Measurements from ENCODE around the gene MISP. TPM values are rescaled to one million over a fixed set of nuclear protein-coding genes. Genes with fewer than 3 reads are reported as not detected.

The MISP gene
- total and polyA plus RNA-seq, 2 donors (not counting 1 experiment from before 2014, with no cell fraction given), result not detected

DNA sequence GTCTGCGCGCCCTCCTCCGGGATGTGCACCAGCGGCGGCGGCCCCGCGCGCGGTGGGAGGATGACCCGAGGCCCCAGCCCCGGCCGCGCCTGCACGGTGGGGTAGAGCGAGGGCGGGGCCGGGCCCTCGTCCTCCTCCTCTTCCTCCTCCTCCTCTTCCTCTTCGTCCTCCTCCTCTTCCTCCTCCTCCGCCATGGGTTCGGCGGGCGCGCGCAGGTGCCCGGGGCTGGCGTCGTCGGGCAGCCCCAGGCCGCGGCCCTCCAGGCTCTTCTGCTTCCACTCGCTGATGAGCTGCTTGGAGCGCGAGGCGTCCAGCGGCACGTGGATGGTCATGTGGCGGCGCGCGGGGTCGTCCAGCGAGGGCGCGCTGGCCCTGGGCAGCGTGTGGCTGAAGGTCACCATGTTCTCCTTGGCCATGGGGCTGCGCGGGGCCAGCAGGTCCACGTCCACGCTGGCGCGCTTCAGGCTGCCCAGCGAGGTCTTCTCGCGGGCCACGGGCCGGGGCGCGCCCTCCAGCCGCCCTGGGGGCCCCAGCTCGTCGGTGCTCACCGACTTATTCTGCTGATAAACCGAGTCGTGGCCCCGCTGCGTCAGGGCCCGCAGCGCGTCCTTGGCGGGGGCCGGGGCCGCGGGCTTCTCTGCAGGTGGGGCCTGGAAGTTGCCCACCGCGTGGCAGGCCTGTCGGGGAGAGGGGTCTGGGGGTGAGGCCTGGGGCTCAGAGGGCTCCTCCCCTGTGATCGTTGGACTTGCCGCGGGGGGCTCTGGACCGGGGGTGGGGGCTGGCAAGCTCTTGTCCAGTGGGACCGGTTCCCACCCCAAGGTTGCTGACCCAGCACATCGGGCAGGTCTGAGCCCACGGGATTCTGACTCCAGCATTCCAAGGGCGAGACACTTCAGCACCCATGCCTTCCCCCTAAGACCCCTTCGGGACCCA is 62.6 kb downstream of the MISP start:
- no peak for ATAC-seq (ENCODE audit: low read depth)
- Histone ChIP-seq H3K9me3 (ENCODE audit: control extremely low read depth in 1 of 3, control insufficient read depth in 2 of 3, insufficient read depth in 1 of 3, low read length in 2 of 3) (peaks cover 0 to 3% (median 0%) of the 10 kb centered on the region in 3 donors), H3K4me2 (replicated peaks; ENCODE audit: low read depth, low read length, poor library complexity, severe bottlenecking) (no peak overlapping the region), H3K9ac (ENCODE audit: low read length) (no peak overlapping the region), H3K27ac (ENCODE audit: low read length in 2 of 2) (no peak overlapping the region), H3K36me3 (replicated peaks in 1 of 2; ENCODE audit: control extremely low read depth in 1 of 2, control insufficient read depth in 1 of 2, extremely low read depth in 1 of 2, insufficient read depth in 2 of 2, low read length in 1 of 2) (peaks cover 0 to 41% of the 10 kb centered on the region in 2 experiments), H3K4me1 (ENCODE audit: control insufficient read depth in 2 of 2, insufficient read depth in 2 of 2, low read length in 2 of 2) (no peaks in the 10 kb centered on the region), H3K79me2 (ENCODE audit: control insufficient read depth, insufficient read depth, low read length) (peaks cover 4% of the 10 kb centered on the region), H4K20me1 (ENCODE audit: control insufficient read depth, insufficient read depth, low read length, poor library complexity, severe bottlenecking) (peaks cover 41% of the 10 kb centered on the region), H3K4me3 (ENCODE audit: control extremely low read depth in 1 of 5, extremely low read depth in 1 of 5, insufficient read depth in 1 of 5, low read depth in 2 of 5, low read length in 4 of 5) (no peak overlapping the region), H2AFZ (ENCODE audit: insufficient read depth, low read depth, low read length, poor library complexity, severe bottlenecking) (no peak overlapping the region), H3K27me3 (replicated peaks in 1 of 4; ENCODE audit: control extremely low read depth in 1 of 4, control insufficient read depth in 3 of 4, insufficient read depth in 4 of 4, low read length in 3 of 4) (no peaks in the 10 kb centered on the region)
- no peaks in the 10 kb centered on the region for H3K9me3 Mint-ChIP-seq (ENCODE audit: insufficient read depth)
- intact Hi-C loops (cut with micrococcal nuclease), result no loop called here
- CTCF ChIA-PET, result no interaction called here
- H3K27ac Mint-ChIP-seq, result no peak overlapping the region
- 96% methylated on average over 77 of the region's 87 CpGs for WGBS (ENCODE audit: insufficient coverage)
- no peak for DNase-seq
- POLR2A ChIA-PET, result no interaction called here
- no peak for TF ChIP-seq EZH2 (IDR thresholded peaks at IDR 0.05; ENCODE audit: borderline replicate concordance, insufficient read depth, low read depth, low read length, poor library complexity, severe bottlenecking)
- TF ChIP-seq, protein P1, sequence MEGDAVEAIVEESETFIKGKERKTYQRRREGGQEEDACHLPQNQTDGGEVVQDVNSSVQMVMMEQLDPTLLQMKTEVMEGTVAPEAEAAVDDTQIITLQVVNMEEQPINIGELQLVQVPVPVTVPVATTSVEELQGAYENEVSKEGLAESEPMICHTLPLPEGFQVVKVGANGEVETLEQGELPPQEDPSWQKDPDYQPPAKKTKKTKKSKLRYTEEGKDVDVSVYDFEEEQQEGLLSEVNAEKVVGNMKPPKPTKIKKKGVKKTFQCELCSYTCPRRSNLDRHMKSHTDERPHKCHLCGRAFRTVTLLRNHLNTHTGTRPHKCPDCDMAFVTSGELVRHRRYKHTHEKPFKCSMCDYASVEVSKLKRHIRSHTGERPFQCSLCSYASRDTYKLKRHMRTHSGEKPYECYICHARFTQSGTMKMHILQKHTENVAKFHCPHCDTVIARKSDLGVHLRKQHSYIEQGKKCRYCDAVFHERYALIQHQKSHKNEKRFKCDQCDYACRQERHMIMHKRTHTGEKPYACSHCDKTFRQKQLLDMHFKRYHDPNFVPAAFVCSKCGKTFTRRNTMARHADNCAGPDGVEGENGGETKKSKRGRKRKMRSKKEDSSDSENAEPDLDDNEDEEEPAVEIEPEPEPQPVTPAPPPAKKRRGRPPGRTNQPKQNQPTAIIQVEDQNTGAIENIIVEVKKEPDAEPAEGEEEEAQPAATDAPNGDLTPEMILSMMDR (IDR thresholded peaks at IDR 0.05), result no peak
- H3K27me3 Mint-ChIP-seq, result no peaks in the 10 kb centered on the region
- no peak overlapping the region for H3K4me3 Mint-ChIP-seq
- H3K4me1 Mint-ChIP-seq, result no peaks in the 10 kb centered on the region

Small RNA genes within 50 kb of the gene (small RNA-seq; reads per million reads assigned to genes)
- not detected for gene MIR3187 (ENCODE audit: insufficient read length, low read depth, low replicate concordance)

Other genes starting within 250 kb of the MISP start
- gene TPGS1, start 243.6 kb upstream of the MISP start, total RNA-seq, result 29.8 and 33.8 TPM in 2 replicates
- 6.1 and 8.1 TPM in 2 replicates for gene TPGS1, start 243.6 kb upstream of the MISP start, polyA plus RNA-seq
- gene CDC34, start 219.4 kb upstream of the MISP start, total RNA-seq, result 28.4 and 31.1 TPM in 2 replicates
- 25.7 and 26.9 TPM in 2 replicates for gene CDC34, start 219.4 kb upstream of the MISP start, polyA plus RNA-seq
- 0.34 TPM in 1 of 2 replicates, not detected in the other for gene GZMM, start 207.1 kb upstream of the MISP start, total RNA-seq
- 2.1 and 3.2 TPM in 2 replicates for gene GZMM, start 207.1 kb upstream of the MISP start, polyA plus RNA-seq
- 131 and 144 TPM in 2 replicates for gene BSG, start 178.5 kb upstream of the MISP start, total RNA-seq
- gene BSG, start 178.5 kb upstream of the MISP start, polyA plus RNA-seq, result 79.6 and 82.1 TPM in 2 replicates
- gene HCN2, start 161.2 kb upstream of the MISP start, total RNA-seq, result 0.57 and 0.61 TPM in 2 replicates
- gene HCN2, start 161.2 kb upstream of the MISP start, polyA plus RNA-seq, result 0.25 and 0.27 TPM in 2 replicates
- gene POLRMT, start 117.6 kb upstream of the MISP start, total RNA-seq, result 73.2 and 77.8 TPM in 2 replicates
- gene POLRMT, start 117.6 kb upstream of the MISP start, polyA plus RNA-seq, result 98.0 and 106 TPM in 2 replicates
- 2.9 and 3.4 TPM in 2 replicates for gene FGF22, start 111.2 kb upstream of the MISP start, total RNA-seq
- 0.34 and 0.37 TPM in 2 replicates for gene FGF22, start 111.2 kb upstream of the MISP start, polyA plus RNA-seq
- gene RNF126, start 87.9 kb upstream of the MISP start, total RNA-seq, result 74.3 and 88.8 TPM in 2 replicates
- gene RNF126, start 87.9 kb upstream of the MISP start, polyA plus RNA-seq, result 99.6 and 118 TPM in 2 replicates
- gene FSTL3, start 74.7 kb upstream of the MISP start, total RNA-seq, result 5.6 and 5.8 TPM in 2 replicates
- gene FSTL3, start 74.7 kb upstream of the MISP start, polyA plus RNA-seq, result 2.6 and 5.8 TPM in 2 replicates
- not detected in 2 replicates for gene PRSS57, start 55.7 kb upstream of the MISP start, total RNA-seq
- gene PRSS57, start 55.7 kb upstream of the MISP start, polyA plus RNA-seq, result not detected in 2 replicates
- gene PALM, start 42.2 kb upstream of the MISP start, total RNA-seq, result not detected in 2 replicates
- 0.15 and 0.53 TPM in 2 replicates for gene PALM, start 42.2 kb upstream of the MISP start, polyA plus RNA-seq
- gene PTBP1, start 46.3 kb downstream of the MISP start, total RNA-seq, result 304 and 309 TPM in 2 replicates
- gene PTBP1, start 46.3 kb downstream of the MISP start, polyA plus RNA-seq, result 137 and 154 TPM in 2 replicates
- gene PLPPR3, start 70.8 kb downstream of the MISP start, total RNA-seq, result not detected in 2 replicates
- gene PLPPR3, start 70.8 kb downstream of the MISP start, polyA plus RNA-seq, result not detected in 2 replicates
- 0.44 and 0.70 TPM in 2 replicates for gene AZU1, start 76.7 kb downstream of the MISP start, total RNA-seq
- 0.13 and 0.59 TPM in 2 replicates for gene AZU1, start 76.7 kb downstream of the MISP start, polyA plus RNA-seq
- not detected in 2 replicates for gene PRTN3, start 89.9 kb downstream of the MISP start, total RNA-seq
- gene PRTN3, start 89.9 kb downstream of the MISP start, polyA plus RNA-seq, result not detected in 2 replicates
- gene ELANE, start 101.2 kb downstream of the MISP start, total RNA-seq, result not detected in 2 replicates
- 0.18 TPM in 1 of 2 replicates, not detected in the other for gene ELANE, start 101.2 kb downstream of the MISP start, polyA plus RNA-seq
- gene CFD, start 108.6 kb downstream of the MISP start, total RNA-seq, result 0.79 and 0.87 TPM in 2 replicates
- 2.9 and 6.6 TPM in 2 replicates for gene CFD, start 108.6 kb downstream of the MISP start, polyA plus RNA-seq
- 85.0 and 88.6 TPM in 2 replicates for gene MED16, start 142.1 kb downstream of the MISP start, total RNA-seq
- 60.3 and 85.3 TPM in 2 replicates for gene MED16, start 142.1 kb downstream of the MISP start, polyA plus RNA-seq
- not detected in 2 replicates for gene RNU6-9, start 142.4 kb downstream of the MISP start, total RNA-seq
- not detected in 2 replicates for gene RNU6-9, start 142.4 kb downstream of the MISP start, polyA plus RNA-seq
- 165 and 176 TPM in 2 replicates for gene R3HDM4, start 162.1 kb downstream of the MISP start, total RNA-seq
- 168 and 185 TPM in 2 replicates for gene R3HDM4, start 162.1 kb downstream of the MISP start, polyA plus RNA-seq
- 0.56 and 0.79 TPM in 2 replicates for gene KISS1R, start 166.2 kb downstream of the MISP start, total RNA-seq
- gene KISS1R, start 166.2 kb downstream of the MISP start, polyA plus RNA-seq, result 0.55 and 1.3 TPM in 2 replicates
- 60.5 and 66.7 TPM in 2 replicates for gene ARID3A, start 174.9 kb downstream of the MISP start, total RNA-seq
- gene ARID3A, start 174.9 kb downstream of the MISP start, polyA plus RNA-seq, result 16.5 and 22.9 TPM in 2 replicates
- gene WDR18, start 233.2 kb downstream of the MISP start, total RNA-seq, result 50.5 and 60.5 TPM in 2 replicates
- gene WDR18, start 233.2 kb downstream of the MISP start, polyA plus RNA-seq, result 29.6 and 48.5 TPM in 2 replicates
- gene GRIN3B, start 249.3 kb downstream of the MISP start, total RNA-seq, result 0.10 and 0.42 TPM in 2 replicates
- gene GRIN3B, start 249.3 kb downstream of the MISP start, polyA plus RNA-seq, result 0.07 and 0.10 TPM in 2 replicates